ENCODE data around the gene ELMO3. TPM values are rescaled to one million over a fixed set of nuclear protein-coding genes. Genes with fewer than 3 reads are reported as not detected.

ELMO3 gene
- total RNA-seq, 2 experiments from 2014 or later = 1.9 to 2.3 TPM

DNA sequence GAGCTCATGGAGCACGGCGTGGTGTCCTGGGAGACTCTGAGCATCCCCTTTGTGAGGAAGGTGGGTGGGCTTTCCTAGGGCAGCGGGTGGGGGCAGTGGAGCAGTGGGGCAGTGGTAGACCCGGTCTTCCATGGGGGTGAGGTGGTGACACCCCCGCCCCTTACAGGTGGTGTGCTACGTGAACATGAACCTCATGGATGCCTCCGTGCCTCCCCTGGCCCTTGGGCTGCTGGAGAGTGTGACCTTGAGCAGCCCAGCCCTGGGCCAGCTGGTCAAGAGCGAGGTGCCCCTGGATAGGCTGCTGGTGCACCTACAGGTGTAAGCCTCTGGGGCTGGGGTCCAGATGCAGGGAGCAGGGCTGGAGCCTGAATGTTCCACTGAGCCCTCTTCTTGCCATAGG is 1.6 kb downstream of the ELMO3 start:
- TF ChIP-seq CTCF (IDR thresholded peaks at IDR 0.05) = no peak
- POLR2A ChIA-PET = interaction anchor here (0.6 kb wide), 1 partner anchor 225 kb away, joined by 3 read pairs; no protein-coding TSS in a partner anchor
- no peaks in the 10 kb centered on the region for H3K27me3 Mint-ChIP-seq
- no peak overlapping the region for H3K4me3 ChIP-seq (ENCODE audit: low read length)
- H3K9me3 ChIP-seq (ENCODE audit: control insufficient read depth in 1 of 2, insufficient read depth in 1 of 2, low read length in 2 of 2) = no peaks in the 10 kb centered on the region
- no peak for DNase-seq
- H3K36me3 Mint-ChIP-seq (ENCODE audit: low read depth) = peaks cover 62% of the 10 kb centered on the region
- peaks cover 21% of the 10 kb centered on the region for H3K4me1 Mint-ChIP-seq (ENCODE audit: low read depth)
- no peaks in the 10 kb centered on the region for H3K9me3 Mint-ChIP-seq
- H3K27me3 ChIP-seq (ENCODE audit: control insufficient read depth in 1 of 2, insufficient read depth in 2 of 2, low read length in 2 of 2) = no peaks in the 10 kb centered on the region
- H3K36me3 ChIP-seq (ENCODE audit: insufficient read depth, low read length) = peaks cover 66% of the 10 kb centered on the region
- CTCF ChIA-PET = no interaction called here
- H3K4me1 ChIP-seq (ENCODE audit: insufficient read depth, low read length) = peaks cover 10% of the 10 kb centered on the region
- no peak overlapping the region for H3K4me3 Mint-ChIP-seq
- no peak for ATAC-seq (ENCODE audit: poor library complexity)
- H3K27ac Mint-ChIP-seq = no peak overlapping the region
- H3K27ac ChIP-seq (ENCODE audit: low read depth in 1 of 2, low read length in 2 of 2) = no peak overlapping the region
- intact Hi-C loops (cut with DNase I, micrococcal nuclease) = no loop called here

DNA sequence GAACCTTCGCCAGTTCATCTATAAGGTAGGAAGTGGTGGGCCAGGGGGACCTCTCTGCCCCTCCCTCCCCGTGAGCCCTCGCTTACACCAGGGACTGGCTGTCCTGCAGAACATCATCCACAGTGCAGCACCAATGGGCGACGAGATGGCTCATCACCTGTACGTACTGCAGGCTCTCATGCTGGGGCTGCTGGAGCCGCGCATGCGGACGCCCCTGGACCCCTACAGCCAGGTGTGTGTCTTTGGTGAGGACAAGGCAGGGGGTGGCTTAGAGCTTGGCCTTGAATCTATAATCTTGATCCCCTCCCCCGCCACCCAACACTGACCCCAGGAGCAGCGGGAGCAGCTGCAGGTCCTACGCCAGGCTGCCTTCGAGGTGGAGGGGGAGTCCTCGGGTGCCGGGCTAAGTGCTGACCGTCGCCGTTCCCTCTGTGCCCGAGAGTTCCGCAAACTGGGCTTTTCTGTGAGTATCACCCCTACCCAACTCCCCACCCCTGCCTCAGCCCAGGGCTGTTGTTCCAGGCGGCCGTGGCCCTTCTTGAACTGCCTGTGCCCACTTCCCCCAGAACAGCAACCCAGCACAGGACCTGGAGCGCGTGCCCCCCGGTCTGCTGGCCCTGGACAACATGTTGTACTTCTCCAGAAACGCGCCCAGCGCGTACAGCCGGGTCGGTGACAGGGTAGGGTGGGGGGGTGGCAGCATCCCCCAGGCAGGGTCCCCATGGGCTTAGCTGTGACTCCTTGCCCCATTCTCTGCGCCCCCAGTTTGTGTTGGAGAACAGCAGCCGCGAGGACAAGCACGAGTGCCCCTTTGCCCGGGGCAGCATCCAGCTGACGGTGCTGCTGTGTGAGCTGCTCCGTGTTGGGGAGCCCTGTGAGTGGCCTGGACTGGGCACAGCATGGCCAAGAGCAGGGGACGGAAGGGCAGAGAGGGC is 2.7 kb downstream of the ELMO3 start:
- H3K4me3 ChIP-seq (ENCODE audit: low read length) = no peak overlapping the region
- Mint-ChIP-seq H3K27ac (no peak overlapping the region), H3K27me3 (no peaks in the 10 kb centered on the region), H3K9me3 (no peaks in the 10 kb centered on the region), H3K36me3 (ENCODE audit: low read depth) (peaks cover 56% of the 10 kb centered on the region), H3K4me1 (ENCODE audit: low read depth) (peaks cover 10% of the 10 kb centered on the region), H3K4me3 (no peak overlapping the region)
- TF ChIP-seq CTCF (IDR thresholded peaks at IDR 0.05) = no peak
- no peak overlapping the region for H3K27ac ChIP-seq (ENCODE audit: low read depth in 1 of 2, low read length in 2 of 2)
- ChIA-PET CTCF (no interaction called here), POLR2A (interaction anchor here (1.4 kb wide), 1 partner anchor 46 kb away, joined by 3 read pairs; the partner anchor contains the start of gene FHOD1)
- no peaks in the 10 kb centered on the region for H3K9me3 ChIP-seq (ENCODE audit: control insufficient read depth in 1 of 2, insufficient read depth in 1 of 2, low read length in 2 of 2)
- intact Hi-C loops (cut with DNase I, micrococcal nuclease) = no loop called here
- H3K27me3 ChIP-seq (ENCODE audit: control insufficient read depth in 1 of 2, insufficient read depth in 2 of 2, low read length in 2 of 2) = no peaks in the 10 kb centered on the region
- H3K4me1 ChIP-seq (ENCODE audit: insufficient read depth, low read length) = no peaks in the 10 kb centered on the region
- DNase-seq (no peak), ATAC-seq (ENCODE audit: poor library complexity) (no peak)
- peaks cover 59% of the 10 kb centered on the region for H3K36me3 ChIP-seq (ENCODE audit: insufficient read depth, low read length)

DNA sequence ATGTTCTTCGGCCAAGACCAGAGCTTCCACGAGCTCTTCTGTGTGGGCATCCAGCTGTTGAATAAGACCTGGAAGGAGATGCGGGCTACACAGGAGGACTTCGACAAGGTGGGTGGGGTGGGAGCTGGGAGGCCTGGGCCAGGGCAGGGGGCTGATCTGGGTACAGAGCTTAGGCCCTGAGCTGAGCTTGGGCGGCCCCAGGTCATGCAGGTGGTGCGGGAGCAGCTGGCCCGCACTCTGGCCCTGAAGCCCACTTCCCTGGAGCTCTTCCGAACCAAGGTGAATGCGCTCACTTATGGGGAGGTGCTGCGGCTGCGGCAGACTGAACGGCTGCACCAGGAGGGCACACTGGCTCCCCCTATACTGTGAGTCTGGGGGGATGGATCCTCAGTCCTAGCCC is 3.5 kb downstream of the ELMO3 start:
- no peak overlapping the region for H3K4me3 Mint-ChIP-seq
- ATAC-seq (ENCODE audit: poor library complexity) = no peak
- no peak overlapping the region for H3K27ac Mint-ChIP-seq
- no peaks in the 10 kb centered on the region for H3K9me3 Mint-ChIP-seq
- peaks cover 48% of the 10 kb centered on the region for H3K36me3 Mint-ChIP-seq (ENCODE audit: low read depth)
- Histone ChIP-seq H3K36me3 (ENCODE audit: insufficient read depth, low read length) (peaks cover 52% of the 10 kb centered on the region), H3K27me3 (ENCODE audit: control insufficient read depth in 1 of 2, insufficient read depth in 2 of 2, low read length in 2 of 2) (no peaks in the 10 kb centered on the region), H3K4me3 (ENCODE audit: low read length) (no peak overlapping the region), H3K9me3 (ENCODE audit: control insufficient read depth in 1 of 2, insufficient read depth in 1 of 2, low read length in 2 of 2) (no peaks in the 10 kb centered on the region), H3K27ac (ENCODE audit: low read depth in 1 of 2, low read length in 2 of 2) (no peak overlapping the region), H3K4me1 (ENCODE audit: insufficient read depth, low read length) (no peaks in the 10 kb centered on the region)
- ChIA-PET POLR2A (interaction anchor here (1.4 kb wide), 1 partner anchor 45 kb away, joined by 3 read pairs; the partner anchor contains the start of gene FHOD1), CTCF (no interaction called here)
- TF ChIP-seq CTCF (IDR thresholded peaks at IDR 0.05) = no peak
- no peak for DNase-seq
- H3K27me3 Mint-ChIP-seq = no peaks in the 10 kb centered on the region
- intact Hi-C loops (cut with DNase I, micrococcal nuclease) = no loop called here
- H3K4me1 Mint-ChIP-seq (ENCODE audit: low read depth) = peaks cover 6% of the 10 kb centered on the region
